ENCODE measurements around the gene HNRNPH2. TPM values are rescaled to one million over a fixed set of nuclear protein-coding genes. Genes with fewer than 3 reads are reported as not detected.
A peak's percentile ranks its signal among the peaks of the same experiment; 100 is the strongest.

Gene HNRNPH2
- total RNA-seq, 1 donor from 2014 or later = 21.4 TPM

DNA sequence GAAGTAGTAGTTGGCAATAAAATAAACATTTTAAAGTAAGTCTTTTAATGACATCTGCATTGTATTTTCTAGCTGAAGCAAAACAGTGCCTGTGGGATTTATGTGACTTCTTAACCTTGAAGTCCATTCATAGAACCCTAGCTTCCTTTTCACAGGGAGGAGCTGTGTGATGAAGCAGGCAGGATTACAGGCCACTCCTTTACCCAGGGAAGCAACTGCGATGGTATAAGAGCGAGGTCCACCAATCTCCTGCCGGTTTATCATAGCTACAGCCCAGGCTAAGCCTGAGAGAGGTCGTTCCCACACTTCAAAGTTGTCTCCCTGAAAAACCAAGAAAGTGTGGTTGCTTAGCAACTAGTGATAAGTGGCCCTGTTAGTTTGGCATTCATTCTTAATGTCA, 10.2 kb upstream of the HNRNPH2 start:
- no peaks in the 10 kb centered on the region for H3K9me3 ChIP-seq
- no peaks in the 10 kb centered on the region for H3K27me3 ChIP-seq
- DNase-seq (ENCODE audit: low spot score in 2 of 2) = no peak
- H3K27ac ChIP-seq = no peak overlapping the region
- no peak for TF ChIP-seq CTCF (IDR thresholded peaks at IDR 0.05)
- intact Hi-C loops (cut with DNase I) = no loop called here
- H3K36me3 ChIP-seq = peaks cover 0 to 6% of the 10 kb centered on the region in 2 donors
- H3K4me3 ChIP-seq = no peak overlapping the region
- no peaks in the 10 kb centered on the region for H3K4me1 ChIP-seq

GRCh38 chrX:101398694-101399093, 9.3 kb upstream of the HNRNPH2 start:
- Histone ChIP-seq H3K36me3 (peaks cover 0 to 6% of the 10 kb centered on the region in 2 donors), H3K9me3 (no peaks in the 10 kb centered on the region), H3K4me3 (no peak overlapping the region), H3K27ac (no peak overlapping the region), H3K4me1 (no peaks in the 10 kb centered on the region), H3K27me3 (no peaks in the 10 kb centered on the region)
- no peak for DNase-seq (ENCODE audit: low spot score in 2 of 2)
- TF ChIP-seq CTCF (IDR thresholded peaks at IDR 0.05) = no peak
- intact Hi-C loops (cut with DNase I) = no loop called here

- Histone ChIP-seq H3K36me3 (peaks cover 0 to 6% of the 10 kb centered on the region in 2 donors), H3K4me3 (no peak overlapping the region), H3K9me3 (no peaks in the 10 kb centered on the region), H3K4me1 (no peaks in the 10 kb centered on the region), H3K27me3 (no peaks in the 10 kb centered on the region), H3K27ac (no peak overlapping the region)
- no peak for DNase-seq (ENCODE audit: low spot score in 2 of 2)
- intact Hi-C loops (cut with DNase I) = no loop called here
- TF ChIP-seq CTCF (IDR thresholded peaks at IDR 0.05) = no peak
Observed at GRCh38 chrX:101399825-101400224, 8.2 kb upstream of the HNRNPH2 start.

GRCh38 chrX:101407167-101407747, 765 bp upstream of the HNRNPH2 start:
- Histone ChIP-seq H3K4me1 (peaks cover 0 to 3% of the 10 kb centered on the region in 2 donors), H3K27ac (peak overlapping the region; percentile 82 to 88), H3K4me3 (peak overlapping the region; percentile 68 to 81), H3K36me3 (peaks cover 0 to under 1% of the 10 kb centered on the region in 2 donors), H3K9me3 (no peaks in the 10 kb centered on the region), H3K27me3 (no peaks in the 10 kb centered on the region)
- no peak for DNase-seq (ENCODE audit: low spot score in 2 of 2)
- TF ChIP-seq CTCF (IDR thresholded peaks at IDR 0.05) = no peak
- intact Hi-C loops (cut with DNase I) = loop anchor here (5.0 kb wide), 1 partner anchor 60 kb away; the partner anchor contains the start of gene TIMM8A

DNA sequence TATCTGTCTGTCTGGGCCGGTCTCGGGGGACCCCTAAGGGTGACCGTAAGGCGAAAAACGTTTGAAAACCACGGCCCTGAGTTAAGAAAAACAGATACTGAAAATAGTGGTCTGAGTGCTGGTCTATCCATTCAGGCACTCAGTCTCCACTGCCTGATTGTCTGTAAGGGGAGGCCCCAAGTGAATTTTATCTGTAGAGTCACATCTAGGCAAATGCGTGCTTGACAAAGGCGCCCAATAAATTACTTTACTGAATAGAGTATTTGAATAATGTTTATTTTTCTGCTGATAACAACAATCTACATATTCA, 465 bp downstream of the HNRNPH2 start:
- H3K27me3 ChIP-seq = no peaks in the 10 kb centered on the region
- no peaks in the 10 kb centered on the region for H3K9me3 ChIP-seq
- TF ChIP-seq CTCF (IDR thresholded peaks at IDR 0.05) = peak in 1 of 3 experiments; percentile 13
- peak overlapping the region; percentile 68 for H3K4me3 ChIP-seq
- intact Hi-C loops (cut with DNase I) = loop anchor here (2.0 to 5.0 kb wide), 3 partner anchors 61 to 748 kb away; partner anchors contain the start of genes ARMCX1 and TIMM8A
- H3K36me3 ChIP-seq = peaks cover 0 to 5% of the 10 kb centered on the region in 2 donors
- no peak for DNase-seq (ENCODE audit: low spot score in 2 of 2)
- H3K27ac ChIP-seq = peak overlapping the region; percentile 92 to 93
- H3K4me1 ChIP-seq = peaks cover 0 to 3% of the 10 kb centered on the region in 2 donors
